ENCODE results near the gene RIGI. TPM values are rescaled to one million over a fixed set of nuclear protein-coding genes. Genes with fewer than 3 reads are reported as not detected.

RIGI gene
- total and polyA plus RNA-seq, 2 of the 13 experiments (the other 11 are each of a cell fraction or from before 2014, with no cell fraction given): 3.0 to 8.2 TPM

- no peak for TF ChIP-seq PRDM15 (CRISPR knock-in tag; IDR thresholded peaks at IDR 0.05)
- TF ChIP-seq GMEB1 (CRISPR knock-in tag; IDR thresholded peaks at IDR 0.05; ENCODE audit: borderline replicate concordance): peak; percentile 79; the same call in 1 of the 2 replicates
- TF ChIP-seq KLF15 (CRISPR knock-in tag; IDR thresholded peaks at IDR 0.05; ENCODE audit: borderline replicate concordance): peak; percentile 86; the same call in 1 of the 2 replicates
- no peak for TF ChIP-seq MTF1 (CRISPR knock-in tag; IDR thresholded peaks at IDR 0.05)
- no peak for TF ChIP-seq RCOR2 (CRISPR knock-in tag; IDR thresholded peaks at IDR 0.05)
- peak; percentile 25; the same call in 1 of the 2 replicates for TF ChIP-seq ZNF275 (CRISPR knock-in tag; IDR thresholded peaks at IDR 0.05; ENCODE audit: borderline replicate concordance)
- no peak for TF ChIP-seq MXD1 (CRISPR knock-in tag; IDR thresholded peaks at IDR 0.05)
- TF ChIP-seq ZNF280B (CRISPR knock-in tag; IDR thresholded peaks at IDR 0.05; ENCODE audit: borderline replicate concordance): no peak
- peak; percentile 42 for TF ChIP-seq TEAD3 (CRISPR knock-in tag; optimal IDR thresholded peaks at IDR 0.05; ENCODE audit: borderline replicate concordance)
- TF ChIP-seq KDM2A (CRISPR knock-in tag; IDR thresholded peaks at IDR 0.05; ENCODE audit: borderline replicate concordance, low read depth): peak; percentile 95
- no peak for TF ChIP-seq HDAC6 (IDR thresholded peaks at IDR 0.05; ENCODE audit: low read depth, low read length)
- 0 out of 2 replicates have a peak, but pooled peaks have one; percentile 58 for TF ChIP-seq ATF2 (CRISPR knock-in tag; IDR thresholded peaks at IDR 0.05)
- TF ChIP-seq ZNF746 (CRISPR knock-in tag; IDR thresholded peaks at IDR 0.05): peak; percentile 69
- TF ChIP-seq STAT5B (CRISPR knock-in tag; IDR thresholded peaks at IDR 0.05): no peak; the same call in 1 of the 2 replicates
- no peak for TF ChIP-seq RBAK (CRISPR knock-in tag; IDR thresholded peaks at IDR 0.05)
- TF ChIP-seq MEIS1 (CRISPR knock-in tag; IDR thresholded peaks at IDR 0.05; ENCODE audit: borderline replicate concordance): no peak
- TF ChIP-seq ISL2 (CRISPR knock-in tag; IDR thresholded peaks at IDR 0.05): 0 out of 2 replicates have a peak, but pooled peaks have one; percentile 15
- no peak for TF ChIP-seq SNAPC2 (CRISPR knock-in tag; IDR thresholded peaks at IDR 0.05)
- TF ChIP-seq ZNF782 (CRISPR knock-in tag; IDR thresholded peaks at IDR 0.05; ENCODE audit: borderline replicate concordance): no peak
Observed at GRCh38 chr9:32550562-32551275, 24.7 kb upstream of the RIGI start (continued).

Measured in HepG2 (cell line).